HepG2 (cell line): ENCODE data around the gene DPH6.

Experiments used
- CBX1 ChIP-seq: IDR thresholded peaks from one replicate; pipeline ENCODE4 v1.6.1; 2016; ENCODE audit warnings: antibody characterized with exemption, low read depth
- EZH2 ChIP-seq: conservative IDR thresholded peaks from 2 replicates; pipeline ENCODE4 v1.6.1; 2012; ENCODE audit warnings: mild to moderate bottlenecking, low read depth, low read length, moderate library complexity
- HOXA7 ChIP-seq: sonication (generic); formaldehyde crosslinking; IDR thresholded peaks from 2 replicates; pipeline ENCODE4 v1.8.1; 2022; ENCODE audit warnings: mild to moderate bottlenecking, missing genetic modification reagents, moderate library complexity
- MXD4 ChIP-seq: IDR thresholded peaks from 2 replicates; pipeline ENCODE4 v1.6.1; 2016; ENCODE audit warnings: mild to moderate bottlenecking, missing biosample characterization, missing genetic modification reagents
- NCOA1 ChIP-seq: sonication (generic); formaldehyde crosslinking; IDR thresholded peaks from 2 replicates; pipeline ENCODE4 v1.9.0; 2021; ENCODE audit warnings: missing genetic modification reagents
- SALL2 ChIP-seq: sonication (generic); formaldehyde crosslinking; IDR thresholded peaks from 2 replicates; pipeline ENCODE4 v1.8.1; 2023; ENCODE audit warnings: mild to moderate bottlenecking, missing genetic modification reagents, inconsistent platforms
- ZNF331 ChIP-seq: sonication (generic); formaldehyde crosslinking; IDR thresholded peaks from 2 replicates; pipeline ENCODE4 v1.4.0; 2020; ENCODE audit warnings: missing genetic modification reagents
- ZNF816 ChIP-seq: sonication (generic); formaldehyde crosslinking; IDR thresholded peaks from 2 replicates; pipeline ENCODE4 v1.8.0; 2022; ENCODE audit warnings: missing genetic modification reagents, mild to moderate bottlenecking, borderline replicate concordance
- TF ChIP-seq, protein P1 (sequence below): sonication (generic); formaldehyde crosslinking; IDR thresholded peaks from 2 replicates; pipeline ENCODE4 v1.5.0; 2020; ENCODE audit warnings: mild to moderate bottlenecking, missing genetic modification reagents, moderate library complexity
- TF ChIP-seq, protein P2 (sequence below): sonication (generic); formaldehyde crosslinking; IDR thresholded peaks from 2 replicates; pipeline ENCODE4 v1.8.0; 2022; ENCODE audit warnings: mild to moderate bottlenecking, missing genetic modification reagents
- TF ChIP-seq, protein P3 (sequence below), 2 experiments: sonication (generic) in 1 of 2; formaldehyde crosslinking in 1 of 2; IDR thresholded peaks; 2 replicates each; pipeline versions ENCODE4 v1.5.1 to v1.6.1; 2011 to 2020; ENCODE audit warnings: borderline replicate concordance in 1 of 2, low read depth in 1 of 2, low read length in 1 of 2, mild to moderate bottlenecking in 1 of 2, missing genetic modification reagents in 1 of 2, moderate library complexity in 1 of 2

DNA sequence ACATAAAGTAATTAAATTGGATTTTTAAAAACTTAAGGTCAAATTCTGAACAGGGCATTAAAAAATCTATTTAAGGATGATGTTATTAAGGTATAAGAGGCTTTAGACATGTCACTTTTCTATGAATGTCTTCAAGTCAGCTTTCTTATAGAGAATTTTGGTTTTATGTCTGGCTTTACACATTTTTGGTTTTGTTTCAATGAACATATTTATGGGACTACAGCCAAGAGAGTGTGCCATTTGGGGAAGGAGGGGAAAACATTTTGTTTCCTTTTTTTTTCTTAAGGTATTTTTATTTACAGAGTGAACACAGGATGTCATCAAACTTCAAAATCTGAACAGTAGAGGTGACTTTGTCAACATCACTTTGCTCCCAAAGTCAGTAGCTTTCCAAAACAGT, 222.8 kb downstream of the DPH6 start:
- TF ChIP-seq HOXA7: no peak
- TF ChIP-seq ZNF331 (CRISPR knock-in tag): no peak
- TF ChIP-seq, protein P1, sequence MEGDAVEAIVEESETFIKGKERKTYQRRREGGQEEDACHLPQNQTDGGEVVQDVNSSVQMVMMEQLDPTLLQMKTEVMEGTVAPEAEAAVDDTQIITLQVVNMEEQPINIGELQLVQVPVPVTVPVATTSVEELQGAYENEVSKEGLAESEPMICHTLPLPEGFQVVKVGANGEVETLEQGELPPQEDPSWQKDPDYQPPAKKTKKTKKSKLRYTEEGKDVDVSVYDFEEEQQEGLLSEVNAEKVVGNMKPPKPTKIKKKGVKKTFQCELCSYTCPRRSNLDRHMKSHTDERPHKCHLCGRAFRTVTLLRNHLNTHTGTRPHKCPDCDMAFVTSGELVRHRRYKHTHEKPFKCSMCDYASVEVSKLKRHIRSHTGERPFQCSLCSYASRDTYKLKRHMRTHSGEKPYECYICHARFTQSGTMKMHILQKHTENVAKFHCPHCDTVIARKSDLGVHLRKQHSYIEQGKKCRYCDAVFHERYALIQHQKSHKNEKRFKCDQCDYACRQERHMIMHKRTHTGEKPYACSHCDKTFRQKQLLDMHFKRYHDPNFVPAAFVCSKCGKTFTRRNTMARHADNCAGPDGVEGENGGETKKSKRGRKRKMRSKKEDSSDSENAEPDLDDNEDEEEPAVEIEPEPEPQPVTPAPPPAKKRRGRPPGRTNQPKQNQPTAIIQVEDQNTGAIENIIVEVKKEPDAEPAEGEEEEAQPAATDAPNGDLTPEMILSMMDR: no peak
- TF ChIP-seq SALL2 (CRISPR knock-in tag): no peak
- no peak for TF ChIP-seq EZH2
- TF ChIP-seq, protein P2, sequence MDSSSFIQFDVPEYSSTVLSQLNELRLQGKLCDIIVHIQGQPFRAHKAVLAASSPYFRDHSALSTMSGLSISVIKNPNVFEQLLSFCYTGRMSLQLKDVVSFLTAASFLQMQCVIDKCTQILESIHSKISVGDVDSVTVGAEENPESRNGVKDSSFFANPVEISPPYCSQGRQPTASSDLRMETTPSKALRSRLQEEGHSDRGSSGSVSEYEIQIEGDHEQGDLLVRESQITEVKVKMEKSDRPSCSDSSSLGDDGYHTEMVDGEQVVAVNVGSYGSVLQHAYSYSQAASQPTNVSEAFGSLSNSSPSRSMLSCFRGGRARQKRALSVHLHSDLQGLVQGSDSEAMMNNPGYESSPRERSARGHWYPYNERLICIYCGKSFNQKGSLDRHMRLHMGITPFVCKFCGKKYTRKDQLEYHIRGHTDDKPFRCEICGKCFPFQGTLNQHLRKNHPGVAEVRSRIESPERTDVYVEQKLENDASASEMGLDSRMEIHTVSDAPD (CRISPR knock-in tag): no peak
- no peak for TF ChIP-seq MXD4 (CRISPR knock-in tag)
- TF ChIP-seq NCOA1 (CRISPR knock-in tag): no peak
- TF ChIP-seq CBX1: no peak
- TF ChIP-seq, protein P3, sequence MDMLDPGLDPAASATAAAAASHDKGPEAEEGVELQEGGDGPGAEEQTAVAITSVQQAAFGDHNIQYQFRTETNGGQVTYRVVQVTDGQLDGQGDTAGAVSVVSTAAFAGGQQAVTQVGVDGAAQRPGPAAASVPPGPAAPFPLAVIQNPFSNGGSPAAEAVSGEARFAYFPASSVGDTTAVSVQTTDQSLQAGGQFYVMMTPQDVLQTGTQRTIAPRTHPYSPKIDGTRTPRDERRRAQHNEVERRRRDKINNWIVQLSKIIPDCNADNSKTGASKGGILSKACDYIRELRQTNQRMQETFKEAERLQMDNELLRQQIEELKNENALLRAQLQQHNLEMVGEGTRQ (IDR thresholded peaks at IDR 0.05; ENCODE audit: low read depth, low read length): no peak
- TF ChIP-seq, protein P3 (CRISPR knock-in tag; IDR thresholded peaks at IDR 0.05; ENCODE audit: borderline replicate concordance): no peak
- TF ChIP-seq ZNF816 (CRISPR knock-in tag): no peak
